Loucy (cell line): Measurements from ENCODE around the gene COL20A1.
"Not testable (repeated sequence)": the region's sequence is repeated elsewhere in the genome, so short reads cannot be mapped to it uniquely, and the experiment has no call there.

ENCODE experiments used
- H2AFZ ChIP-seq: fragments of 200-600 bp; sonication (generic); 2 replicates; pipeline ENCODE4 v1.6.0; 2016; ENCODE audit warnings: antibody characterized with exemption, mild to moderate bottlenecking, low read length, moderate library complexity
- H3F3A ChIP-seq: fragments of 200-600 bp; 2 replicates; pipeline ENCODE4 v1.6.0; 2016; ENCODE audit warnings: antibody characterized with exemption, low read depth, mild to moderate bottlenecking
- H3K27me3 ChIP-seq: fragments of 200-600 bp; sonication (generic); 2 replicates; pipeline ENCODE4 v1.6.1; 2014; ENCODE audit warnings: low read length, mild to moderate bottlenecking; ENCODE audit not compliant: insufficient read depth, poor library complexity, severe bottlenecking
- H3K36me3 ChIP-seq: fragments of 200-600 bp; sonication (generic); 2 replicates; pipeline ENCODE4 v1.6.1; 2016; ENCODE audit warnings: low read length; ENCODE audit not compliant: insufficient read depth
- H3K4me1 ChIP-seq: fragments of 200-600 bp; sonication (generic); 2 replicates; pipeline ENCODE4 v1.5.1; 2014; ENCODE audit warnings: low read length, mild to moderate bottlenecking; ENCODE audit not compliant: insufficient read depth, poor library complexity, severe bottlenecking
- H3K4me2 ChIP-seq: fragments of 200-600 bp; sonication (generic); 2 replicates; pipeline ENCODE4 v1.6.0; 2014; ENCODE audit warnings: antibody characterized with exemption, low read length, low read depth, mild to moderate bottlenecking; ENCODE audit not compliant: poor library complexity, severe bottlenecking
- H3K4me3 ChIP-seq: fragments of 200-600 bp; sonication (generic); 2 replicates; pipeline ENCODE4 v1.5.1; 2014; ENCODE audit warnings: low read length, mild to moderate bottlenecking, mixed read lengths; ENCODE audit not compliant: poor library complexity, severe bottlenecking
- H3K79me2 ChIP-seq: fragments of 200-600 bp; sonication (generic); 2 replicates; pipeline ENCODE4 v1.6.1; 2014; ENCODE audit warnings: low read length; ENCODE audit not compliant: insufficient read depth
- H3K9ac ChIP-seq: fragments of 200-600 bp; sonication (generic); 2 replicates; pipeline ENCODE4 v1.6.0; 2014; ENCODE audit warnings: mild to moderate bottlenecking, low read depth, low read length, moderate library complexity; ENCODE audit not compliant: poor library complexity, severe bottlenecking
- H3K9me2 ChIP-seq: fragments of 200-600 bp; sonication (generic); replicated peaks from 2 replicates; pipeline ENCODE4 v1.6.1; 2016; ENCODE audit warnings: low read depth, low read length, mixed read lengths
- H3K9me3 ChIP-seq: fragments of 200-600 bp; sonication (generic); 2 replicates; pipeline ENCODE4 v1.6.1; 2014; ENCODE audit warnings: mild to moderate bottlenecking, antibody characterized with exemption, low read length, low read depth; ENCODE audit not compliant: insufficient read depth
- H4K20me1 ChIP-seq: fragments of 200-600 bp; sonication (generic); 2 replicates; pipeline ENCODE4 v1.6.0; 2014; ENCODE audit warnings: antibody characterized with exemption, low read length, mild to moderate bottlenecking; ENCODE audit not compliant: insufficient read depth, poor library complexity, severe bottlenecking
- CTCF ChIP-seq: fragments of 200-600 bp; sonication (generic); conservative IDR thresholded peaks from 2 replicates; pipeline ENCODE4 v1.5.1; 2014; ENCODE audit warnings: mild to moderate bottlenecking, antibody characterized with exemption, low read length
- EZH2phosphoT487 ChIP-seq: fragments of 200-600 bp; IDR thresholded peaks from 2 replicates; pipeline ENCODE4 v1.6.1; 2018; ENCODE audit warnings: antibody characterized with exemption, mild to moderate bottlenecking, moderate library complexity, borderline replicate concordance

COL20A1 gene

GRCh38 chr20:63378626-63379025 is 85.6 kb downstream of the COL20A1 start:
- Histone ChIP-seq H3K79me2 (no peaks in the 10 kb centered on the region), H4K20me1 (no peaks in the 10 kb centered on the region), H3K4me3 (no peak overlapping the region), H3K9me2 (no peaks in the 10 kb centered on the region), H3F3A (no peaks in the 10 kb centered on the region), H3K9me3 (no peaks in the 10 kb centered on the region), H3K36me3 (no peaks in the 10 kb centered on the region), H3K9ac (no peak overlapping the region), H3K27me3 (no peaks in the 10 kb centered on the region), H2AFZ (no peak overlapping the region), H3K4me2 (no peak overlapping the region), H3K4me1 (no peaks in the 10 kb centered on the region)
- TF ChIP-seq CTCF = no peak
- no peak for TF ChIP-seq EZH2phosphoT487

GRCh38 chr20:63379296-63379695 is 86.3 kb downstream of the COL20A1 start:
- no peaks in the 10 kb centered on the region for H3K27me3 ChIP-seq
- no peaks in the 10 kb centered on the region for H3F3A ChIP-seq
- H3K9ac ChIP-seq = no peak overlapping the region
- H4K20me1 ChIP-seq = no peaks in the 10 kb centered on the region
- H3K9me2 ChIP-seq = no peaks in the 10 kb centered on the region
- no peaks in the 10 kb centered on the region for H3K4me1 ChIP-seq
- no peaks in the 10 kb centered on the region for H3K9me3 ChIP-seq
- no peak overlapping the region for H2AFZ ChIP-seq
- TF ChIP-seq EZH2phosphoT487 (no peak), CTCF (no peak)
- no peaks in the 10 kb centered on the region for H3K79me2 ChIP-seq
- no peak overlapping the region for H3K4me2 ChIP-seq
- no peak overlapping the region for H3K4me3 ChIP-seq
- no peaks in the 10 kb centered on the region for H3K36me3 ChIP-seq

GRCh38 chr20:63379872-63380271 is 86.9 kb downstream of the COL20A1 start:
- H3K9ac ChIP-seq, H3K27me3 ChIP-seq, H3K4me2 ChIP-seq, H3K9me2 ChIP-seq, H3K9me3 ChIP-seq, H3K36me3 ChIP-seq, H3K4me1 ChIP-seq, H2AFZ ChIP-seq, H3K4me3 ChIP-seq, H3F3A ChIP-seq, H4K20me1 ChIP-seq, H3K79me2 ChIP-seq: not testable (repeated sequence)

GRCh38 chr20:63380346-63380870 is 87.4 kb downstream of the COL20A1 start:
- Histone ChIP-seq H3F3A (no peaks in the 10 kb centered on the region), H2AFZ (no peak overlapping the region), H3K9me3 (no peaks in the 10 kb centered on the region), H3K4me1 (no peaks in the 10 kb centered on the region), H3K36me3 (no peaks in the 10 kb centered on the region), H3K4me2 (no peak overlapping the region), H4K20me1 (no peaks in the 10 kb centered on the region), H3K79me2 (no peaks in the 10 kb centered on the region), H3K27me3 (no peaks in the 10 kb centered on the region), H3K4me3 (no peak overlapping the region), H3K9me2 (no peaks in the 10 kb centered on the region), H3K9ac (no peak overlapping the region)
- no peak for TF ChIP-seq CTCF
- TF ChIP-seq EZH2phosphoT487 = no peak
